KBM-7 (cell line): Measurements from ENCODE around the gene BRD3.

ENCODE experiments used
- DNase-seq: peaks from one replicate; pipeline ENCODE4 v3.0.0-alpha.2; 2015
- in situ Hi-C: fragments of 300-500 bp; cut with MboI; formaldehyde crosslinking; loops from 2 replicates; pipeline ENCODE4 v1.14.3; 2020; ENCODE audit warnings: low sequenced_read_pairs, low pct_unique_long_range_greater_than_20kb, mixed read lengths

The BRD3 gene

DNA sequence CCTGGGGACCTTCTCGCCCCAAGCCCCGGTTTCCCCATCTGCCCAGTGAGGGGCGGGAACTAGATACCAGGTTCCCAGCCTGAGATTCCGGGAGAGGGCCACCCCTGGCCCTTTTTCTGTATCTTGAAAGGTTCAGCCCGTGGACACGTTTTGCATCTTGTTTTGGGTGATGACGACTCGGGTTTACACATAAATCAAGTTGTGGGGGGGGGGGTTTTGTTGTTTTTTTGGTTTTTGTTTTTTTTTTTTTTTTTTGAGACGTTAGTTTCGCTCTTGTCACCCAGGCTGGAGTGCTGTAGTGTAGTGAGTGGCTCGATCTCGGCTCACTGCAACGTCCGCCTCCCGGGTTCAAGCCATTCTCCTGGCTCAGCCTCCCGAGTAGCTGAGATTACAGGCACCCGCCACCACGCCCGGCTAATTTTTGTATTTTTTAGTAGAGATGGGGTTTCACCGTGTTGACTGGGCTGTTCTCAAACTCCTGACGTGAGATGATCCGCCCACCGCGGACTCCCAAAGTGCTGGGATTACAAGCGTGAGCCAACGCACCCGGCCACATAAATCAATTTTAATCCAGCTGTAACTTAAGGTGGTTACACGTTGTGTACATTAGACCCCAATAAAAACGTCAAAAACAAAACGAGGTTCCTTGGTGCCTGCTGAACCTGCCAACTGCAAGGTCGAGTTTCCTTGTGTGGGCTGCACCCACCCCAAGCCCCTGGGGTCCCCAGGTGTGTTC is 1.1 kb upstream of the BRD3 start:
- in situ Hi-C loops: no loop called here
- DNase-seq: no peak

DNA sequence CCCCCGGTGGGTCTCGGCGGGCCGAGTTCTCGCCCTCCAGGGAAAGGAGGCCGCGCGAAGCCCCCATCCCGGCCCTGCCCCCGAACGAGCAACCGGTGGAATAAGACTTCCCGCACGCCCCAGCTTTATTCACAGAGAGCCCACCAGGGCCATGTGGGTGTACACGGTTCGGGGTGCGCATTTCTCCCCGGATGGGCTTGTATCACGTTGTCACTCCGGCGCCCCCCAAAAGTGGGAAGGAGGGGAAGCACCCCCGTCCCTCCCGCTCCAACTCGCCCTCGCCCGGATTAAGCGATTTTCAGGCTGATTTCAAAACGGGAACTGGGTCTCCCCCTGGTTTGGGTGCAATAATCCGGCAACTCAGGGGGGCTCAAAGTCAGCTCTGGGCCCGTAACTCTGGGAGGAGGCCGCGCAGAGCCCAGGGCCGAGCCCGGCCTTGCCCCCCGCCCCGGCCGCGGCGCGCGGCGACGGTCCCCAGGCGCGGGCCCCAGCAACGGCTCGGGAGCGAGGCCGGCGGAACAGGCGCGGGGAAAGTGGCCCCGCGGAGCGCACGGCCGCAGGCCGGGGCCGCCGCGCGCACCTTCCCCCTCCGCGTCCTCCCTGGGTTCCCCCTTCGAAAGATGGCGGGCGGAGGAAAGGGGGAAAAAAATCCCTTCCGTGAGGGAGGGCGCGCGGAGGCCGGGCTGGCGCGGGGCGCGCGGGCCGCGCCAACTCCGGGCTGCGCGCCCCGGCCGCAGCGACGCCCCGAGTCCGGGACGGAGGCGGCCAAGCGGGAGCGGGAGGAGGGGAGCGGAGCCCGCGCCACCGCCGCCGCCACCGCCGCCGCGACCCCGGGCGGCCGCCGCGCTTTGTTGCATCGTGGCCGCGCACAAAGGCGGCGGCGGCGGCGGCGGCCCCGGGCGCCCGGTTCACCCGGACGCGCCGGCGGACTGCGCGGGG is 644 bp downstream of the BRD3 start:
- peak; percentile 25 for DNase-seq
- in situ Hi-C loops: no loop called here

DNA sequence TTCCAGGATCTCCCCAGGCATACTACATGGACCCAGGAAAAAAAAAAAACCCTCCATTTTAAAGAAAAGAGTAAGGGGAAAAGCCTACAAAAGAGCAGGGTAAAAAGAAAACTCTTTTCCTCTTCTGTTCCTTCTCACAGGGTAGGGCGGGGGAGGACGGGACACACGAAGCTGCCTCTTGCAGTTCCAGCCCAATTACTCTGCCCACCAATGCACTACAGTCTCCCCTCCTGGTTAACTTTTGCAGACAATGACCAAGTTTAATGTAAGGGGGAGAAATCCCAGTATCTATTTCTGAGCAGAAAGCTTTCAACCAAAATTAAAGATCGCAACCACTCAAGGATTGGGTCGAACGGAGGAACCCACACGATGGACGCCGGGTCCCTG is 1.3 kb downstream of the BRD3 start:
- peak; percentile 46 for DNase-seq
- in situ Hi-C loops: no loop called here

DNA sequence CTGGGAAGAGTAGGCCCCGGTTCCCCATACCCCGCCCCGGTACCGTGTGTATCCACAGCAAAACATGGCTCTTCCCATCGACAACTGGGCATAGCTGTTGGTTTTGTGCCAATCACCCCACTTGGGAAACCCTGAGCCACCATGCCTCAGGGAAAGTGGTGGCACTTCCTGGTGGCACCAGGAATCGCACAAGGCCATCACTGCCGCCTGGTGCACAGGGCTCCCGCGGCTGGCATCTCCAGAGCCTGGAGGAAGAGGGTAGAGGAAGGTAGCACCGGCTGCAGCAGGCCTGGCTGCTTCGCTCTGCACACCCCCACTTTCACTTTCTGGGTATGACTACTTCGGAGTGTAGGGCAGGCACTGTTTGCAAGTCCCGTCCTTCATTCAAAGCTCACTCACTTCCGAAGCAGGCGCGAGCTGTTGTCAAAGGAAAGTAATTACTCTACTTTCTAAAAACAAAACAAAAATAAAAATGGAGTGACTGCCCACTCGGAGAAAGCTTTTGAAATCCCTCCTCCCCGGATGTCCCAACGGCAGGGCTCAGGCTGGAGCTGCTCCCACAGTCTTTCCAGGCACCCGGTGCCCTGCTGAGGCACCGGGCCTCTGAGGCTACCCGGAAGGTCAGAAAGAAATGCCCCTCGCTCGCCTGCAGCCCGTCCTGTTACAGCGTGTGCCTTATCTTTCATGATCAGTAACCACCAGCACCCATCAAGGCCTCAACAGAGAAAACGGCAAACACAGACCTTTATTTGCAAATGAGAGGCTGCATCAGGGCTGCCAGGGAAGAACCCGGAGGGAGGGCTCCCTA is 2.0 kb downstream of the BRD3 start:
- in situ Hi-C loops: no loop called here
- peak; percentile 51 for DNase-seq

DNA sequence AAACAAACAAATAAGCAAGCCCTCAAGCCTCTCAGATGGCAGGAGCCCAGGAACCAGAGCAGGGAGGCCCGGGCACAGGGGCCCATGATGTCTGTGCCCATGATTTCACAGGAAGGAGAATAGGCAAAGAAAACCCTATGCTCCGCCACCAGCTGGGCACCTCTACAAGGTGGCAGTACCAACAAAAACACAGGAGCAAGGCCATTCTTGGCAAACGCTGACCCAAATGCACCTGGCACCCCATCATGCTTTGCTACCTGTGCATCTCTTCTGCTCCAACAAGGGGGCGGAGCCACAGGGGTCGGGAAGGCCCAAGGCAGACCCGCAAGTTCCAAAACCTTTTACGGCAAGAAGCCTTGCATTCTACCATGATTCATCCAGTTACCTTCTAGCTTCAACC is 3.1 kb downstream of the BRD3 start:
- DNase-seq: no peak
- in situ Hi-C loops: no loop called here

DNA sequence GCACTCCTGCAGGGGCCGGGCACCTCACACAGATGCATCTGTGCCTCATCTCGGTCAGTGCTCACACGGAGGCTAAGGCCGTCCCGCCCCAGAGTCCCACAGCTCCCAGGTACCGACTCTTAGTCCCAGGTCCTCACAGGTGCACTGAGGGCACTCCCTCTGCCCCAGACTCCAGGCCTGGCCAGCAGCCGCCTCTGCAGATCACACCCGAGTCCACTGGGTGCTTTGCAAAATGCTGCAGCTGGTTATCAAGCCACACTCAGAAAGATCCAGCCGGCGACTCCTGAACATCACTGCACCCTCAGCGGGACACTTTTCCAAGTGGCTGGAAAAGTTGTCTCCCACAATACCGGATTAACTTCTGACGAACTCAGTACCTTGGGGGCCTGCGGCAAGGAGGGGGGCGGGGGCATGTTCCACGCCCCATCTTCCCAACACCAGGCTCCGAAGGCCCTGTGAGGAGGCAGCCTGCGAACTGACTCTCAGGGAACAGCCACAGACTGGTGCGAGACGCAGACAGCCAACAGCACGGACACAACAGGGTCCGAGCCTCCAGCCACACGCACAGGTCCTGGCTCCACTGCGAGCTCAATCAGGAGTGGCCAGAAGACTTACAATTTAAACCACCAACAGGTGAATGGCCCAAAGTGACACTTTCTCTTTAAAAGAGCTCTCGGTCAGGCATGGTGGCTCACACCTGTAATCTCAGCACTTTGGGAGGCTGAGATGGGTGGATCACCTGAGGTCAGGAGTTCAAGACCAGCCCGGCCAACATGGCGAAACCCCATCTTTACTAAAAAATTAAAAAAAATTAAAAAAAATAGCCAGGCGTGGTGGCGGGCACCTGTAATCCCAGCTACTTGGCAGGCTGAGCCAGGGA is 4.0 kb downstream of the BRD3 start:
- in situ Hi-C loops: no loop called here
- DNase-seq: no peak

DNA sequence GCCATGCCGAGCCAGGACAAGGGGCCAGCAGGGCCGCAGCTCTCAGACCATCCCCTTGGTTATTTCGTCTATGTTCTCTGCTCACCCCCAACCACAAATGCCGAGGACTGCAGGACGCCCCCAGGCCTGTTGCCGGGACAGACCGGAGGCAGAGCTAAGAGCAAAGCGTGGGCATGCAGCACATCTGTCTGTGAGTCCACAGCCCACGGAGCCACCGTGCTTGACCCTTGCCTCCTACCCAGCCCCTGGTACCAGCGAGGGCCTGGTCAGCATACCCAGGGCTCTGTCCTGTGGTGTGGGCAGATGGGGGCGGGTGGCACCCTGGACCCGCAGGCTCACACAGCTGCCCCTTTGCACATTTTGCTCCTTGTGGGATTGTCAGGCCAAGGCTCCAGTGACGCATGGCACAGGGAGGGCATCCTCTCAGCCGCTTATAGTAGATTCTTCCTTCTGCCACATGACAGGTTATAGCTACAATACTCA is 4.7 kb downstream of the BRD3 start:
- DNase-seq: no peak
- in situ Hi-C loops: no loop called here

DNA sequence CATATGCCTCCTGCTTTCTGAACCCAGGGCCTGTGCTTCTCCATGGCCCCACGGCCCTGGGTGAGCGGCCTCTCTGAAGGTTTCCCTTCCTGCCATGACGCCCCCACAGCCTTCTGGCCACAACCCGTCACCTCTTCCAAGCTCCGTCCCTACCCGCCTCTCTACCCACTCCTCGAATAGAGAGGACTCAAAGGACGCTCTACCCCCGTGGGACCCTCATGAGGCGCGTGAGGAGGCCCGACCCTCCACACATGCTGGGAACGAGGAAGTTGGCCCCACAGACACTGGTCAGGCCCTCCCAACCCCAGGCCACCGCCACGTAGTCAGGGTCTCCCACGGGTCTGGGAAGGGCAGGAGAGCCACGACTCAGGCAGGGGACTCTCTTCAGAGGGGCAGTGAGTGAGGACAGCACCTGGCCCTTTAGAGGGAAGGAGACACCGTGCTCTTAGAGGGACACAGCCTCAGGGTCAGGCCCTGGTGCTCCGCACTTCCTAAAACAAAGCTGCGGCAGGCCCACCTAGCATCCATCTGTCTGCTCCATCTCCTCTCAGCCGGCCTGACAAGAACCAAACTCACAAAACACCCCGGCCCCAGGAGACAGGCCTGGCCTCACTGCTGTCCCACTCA is 5.3 kb downstream of the BRD3 start:
- DNase-seq: no peak
- in situ Hi-C loops: no loop called here

DNA sequence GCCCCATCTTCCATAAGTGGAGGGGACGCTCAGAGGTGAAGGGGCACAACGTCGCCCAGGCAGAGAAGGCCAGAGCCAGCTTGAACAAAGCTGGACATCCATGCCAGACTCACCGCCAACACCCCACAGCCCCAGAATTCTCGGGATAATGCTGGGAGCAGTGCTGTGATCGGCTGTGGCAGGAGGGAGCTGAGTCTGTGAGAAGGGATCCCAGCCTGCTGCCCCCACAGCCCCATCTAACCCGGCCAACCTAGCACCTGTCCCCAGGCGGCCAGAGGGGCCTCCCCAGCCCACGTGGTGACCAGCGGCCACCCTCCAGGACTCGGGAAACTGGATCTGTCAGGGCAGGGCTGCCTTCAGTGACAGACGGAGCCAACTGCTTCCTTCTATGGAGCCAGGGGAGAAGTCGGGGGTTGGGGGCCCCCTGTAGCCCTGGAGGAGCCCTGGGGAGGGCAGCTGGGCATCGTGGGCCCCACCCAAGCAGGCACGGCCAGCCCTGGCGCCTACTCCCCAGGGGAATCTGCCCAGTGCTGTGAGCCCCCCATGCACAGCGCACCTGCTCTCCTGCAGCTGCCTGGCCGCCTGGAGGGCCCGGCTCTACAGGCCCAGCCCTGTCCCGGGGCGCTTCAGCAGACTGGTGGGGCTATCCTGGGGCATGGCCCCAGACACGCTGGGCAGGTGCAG is 6.0 kb downstream of the BRD3 start:
- DNase-seq: no peak
- in situ Hi-C loops: no loop called here

DNA sequence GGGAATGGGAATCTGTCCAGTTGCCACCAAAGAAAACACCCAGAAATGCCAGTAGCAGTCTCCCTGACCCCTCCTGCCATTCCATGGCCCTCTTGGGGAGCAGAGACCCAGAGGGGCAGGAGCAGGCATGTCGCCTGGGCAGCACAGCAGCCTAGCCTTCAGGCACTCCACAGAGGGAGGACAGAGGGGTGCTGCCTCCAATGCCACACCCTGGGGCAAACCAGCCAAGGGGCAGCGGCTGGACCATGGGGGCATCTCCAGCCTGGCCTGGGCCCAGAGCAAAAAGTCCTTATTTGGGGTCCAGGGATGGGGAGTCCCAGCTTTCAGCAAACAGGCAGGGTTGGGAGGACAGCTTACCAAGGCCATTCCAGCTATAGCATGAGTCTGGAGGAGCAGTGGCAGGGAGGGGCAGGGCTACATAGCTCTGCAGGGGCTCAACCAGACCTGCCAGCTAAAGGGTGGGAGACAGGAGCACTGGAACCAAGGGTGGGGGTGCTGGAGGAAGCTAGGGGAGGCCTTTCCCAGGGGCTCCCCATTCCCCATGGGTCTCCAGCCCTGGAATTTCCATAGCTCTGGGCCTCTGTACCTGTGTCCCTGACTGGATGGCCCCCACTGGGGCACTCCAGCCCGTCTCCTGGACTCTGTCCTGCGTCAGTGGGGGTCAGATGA is 6.7 kb downstream of the BRD3 start:
- in situ Hi-C loops: no loop called here

DNA sequence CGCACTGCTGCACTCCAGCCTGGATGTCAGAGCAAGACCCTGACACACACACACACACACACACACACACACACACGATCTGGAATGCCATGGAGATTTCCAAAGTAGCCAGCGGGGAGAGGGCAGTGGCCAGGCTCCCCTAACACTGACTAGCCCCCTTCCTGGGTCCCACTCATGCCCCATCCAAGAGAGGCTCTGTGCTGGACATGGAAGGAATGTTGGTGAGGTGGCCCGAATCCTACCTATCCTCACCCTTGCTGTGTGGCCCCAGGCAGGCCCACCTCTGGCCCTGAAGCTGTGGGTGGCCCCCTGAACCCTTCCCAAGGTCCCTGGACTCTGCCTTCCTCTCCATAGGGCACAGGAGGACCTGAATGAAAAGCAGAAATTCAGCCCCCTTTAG is 7.3 kb downstream of the BRD3 start:
- no peak for DNase-seq
- in situ Hi-C loops: no loop called here

More for the DNA sequence above, 6.7 kb downstream of the BRD3 start:
- DNase-seq: no peak

DNA sequence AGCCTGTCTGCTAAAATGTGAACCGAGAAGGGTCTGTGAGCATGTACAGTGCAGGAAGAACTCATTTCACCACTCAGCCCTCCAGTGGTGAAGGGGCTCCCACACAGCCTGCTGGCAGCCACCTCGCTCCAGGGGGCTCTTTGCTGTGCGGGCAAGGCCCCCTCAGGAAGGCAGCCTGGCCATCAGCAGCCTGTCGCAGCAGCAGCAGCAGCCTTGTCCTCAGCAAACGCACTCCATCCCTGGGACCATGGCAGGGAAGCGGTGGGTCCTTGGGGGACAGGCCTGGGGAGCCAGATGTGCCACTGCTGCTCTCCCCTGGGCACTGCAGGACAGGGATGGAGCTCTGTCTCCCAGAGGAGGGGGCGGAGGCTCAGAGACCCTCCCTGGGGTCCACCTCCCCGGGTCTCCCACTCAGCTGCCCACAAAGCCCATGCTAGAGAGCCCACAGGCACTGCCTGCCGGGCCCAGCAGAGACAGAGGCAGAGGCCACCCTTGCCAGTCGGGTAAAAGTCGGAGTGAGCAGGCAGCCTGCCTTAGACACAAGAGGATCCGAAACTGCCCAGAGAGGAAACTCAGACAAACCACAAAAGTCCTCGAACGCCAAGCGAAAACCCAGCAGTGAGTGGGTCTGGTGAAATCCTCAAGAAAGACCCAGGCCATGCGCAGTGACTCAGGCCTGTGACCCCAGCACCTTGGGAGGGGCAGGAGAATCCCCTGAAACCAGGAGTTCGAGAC is 8.0 kb downstream of the BRD3 start:
- peak; percentile 58 for DNase-seq
- in situ Hi-C loops: no loop called here

DNA sequence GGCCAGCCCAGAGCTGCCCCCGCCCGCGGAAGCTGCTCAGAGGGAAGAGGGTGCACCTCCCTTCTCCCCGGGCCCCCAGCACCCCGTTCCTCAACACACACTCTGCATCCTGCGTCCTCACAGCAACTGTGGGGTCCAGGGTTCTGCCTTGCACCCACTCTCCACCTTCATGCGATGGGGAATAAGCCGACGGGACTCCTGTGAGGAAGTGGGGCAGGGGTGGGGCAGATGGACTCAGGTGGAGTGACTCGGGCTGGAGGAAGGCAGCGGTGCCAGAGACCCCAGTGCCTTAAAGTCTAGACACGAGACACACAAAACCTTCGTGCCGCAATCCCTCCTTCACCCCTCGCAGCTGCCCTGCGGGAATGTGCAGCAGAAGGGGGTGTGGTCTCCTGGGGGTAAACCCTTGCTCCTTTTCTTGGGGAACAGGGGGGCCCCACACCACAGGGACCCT is 8.6 kb downstream of the BRD3 start:
- no peak for DNase-seq
- in situ Hi-C loops: no loop called here

DNA sequence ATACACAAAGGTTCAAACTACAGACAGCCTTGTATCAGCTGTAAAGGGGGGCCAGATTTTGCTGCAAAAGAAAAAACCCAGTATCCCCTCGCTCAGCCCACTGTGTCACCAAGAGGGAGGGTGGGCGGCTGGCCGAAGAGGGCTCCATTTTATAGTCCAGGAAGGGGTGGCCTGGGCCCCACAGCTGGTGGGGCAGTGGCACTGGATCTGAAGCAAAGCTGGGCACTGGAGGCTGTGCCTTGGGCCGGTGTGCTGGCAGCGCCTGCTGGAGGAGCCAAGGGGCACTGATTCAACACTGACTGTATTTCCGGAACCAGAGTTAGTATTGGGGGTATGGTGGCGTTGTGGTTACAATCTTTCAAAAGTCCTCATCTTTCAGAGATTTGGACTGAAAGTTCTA is 9.1 kb downstream of the BRD3 start:
- DNase-seq: no peak
- in situ Hi-C loops: no loop called here

DNA sequence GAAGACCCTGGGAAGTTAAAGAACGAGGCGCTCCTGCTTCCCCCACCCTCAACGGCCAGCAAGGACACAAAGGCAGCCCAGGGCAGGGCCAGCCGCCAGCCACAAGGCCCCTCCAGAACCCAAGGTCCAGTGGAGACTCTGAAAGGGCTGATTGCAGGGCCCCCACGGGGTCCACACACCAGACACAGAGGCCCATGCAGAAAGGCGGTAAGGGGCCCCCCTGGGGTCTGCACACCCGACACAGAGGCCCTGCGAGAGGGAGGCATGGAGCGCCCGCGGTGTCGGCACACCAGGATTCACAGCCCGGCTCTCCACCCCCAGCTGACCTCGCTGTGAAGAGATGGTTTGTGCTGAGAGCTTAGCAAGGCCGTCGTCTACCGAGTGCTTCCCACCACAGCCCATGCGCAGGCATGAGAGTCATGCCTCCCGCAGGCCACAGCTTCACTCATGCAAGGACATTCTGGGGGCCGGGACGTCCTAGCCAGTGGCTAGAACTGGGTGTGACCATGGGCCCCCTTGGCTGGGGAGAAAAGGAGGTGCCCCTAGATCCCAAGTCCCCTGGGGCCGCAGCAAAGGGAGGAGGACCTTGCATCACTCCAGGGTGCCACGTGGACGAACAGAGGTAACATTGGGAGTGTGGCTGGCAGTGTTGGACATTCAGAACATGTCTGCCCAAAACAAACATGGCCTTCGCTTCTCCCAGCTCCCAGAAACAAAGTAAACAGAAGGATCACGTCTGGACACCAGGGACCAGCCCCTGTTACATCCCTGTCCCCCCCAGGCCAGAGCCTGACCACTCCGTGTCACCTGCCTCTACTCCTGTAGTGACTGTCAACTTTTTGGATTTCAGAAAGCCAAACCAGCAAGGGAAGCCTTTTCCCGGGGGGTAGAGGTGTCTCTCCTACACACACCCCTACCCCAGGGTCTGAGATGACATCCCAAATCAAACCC is 9.8 kb downstream of the BRD3 start:
- DNase-seq: no peak
- in situ Hi-C loops: no loop called here

DNA sequence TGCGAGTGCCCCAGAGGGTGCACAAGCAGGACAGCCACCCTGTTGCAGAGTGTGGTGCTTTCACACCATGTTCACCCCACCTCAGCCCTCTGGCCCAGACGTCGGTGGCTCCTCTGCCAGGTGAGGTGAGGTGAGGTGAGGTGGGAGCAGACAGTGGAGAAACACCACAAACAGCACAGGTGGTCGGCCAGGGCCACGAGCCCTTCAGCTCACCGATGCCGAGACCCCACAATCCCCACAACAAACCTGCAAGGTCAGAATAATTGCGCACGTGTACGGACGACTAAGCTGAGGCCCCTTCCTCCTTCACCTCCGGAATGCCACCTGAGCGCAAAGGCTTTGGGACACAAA is 10.5 kb downstream of the BRD3 start:
- in situ Hi-C loops: no loop called here
- no peak for DNase-seq
